Bladder microvascular endothelial cell (primary cell): Measurements from ENCODE around the gene RGMB. TPM values are rescaled to one million over a fixed set of nuclear protein-coding genes. Genes with fewer than 3 reads are reported as not detected.

Experiments used
- total RNA-seq: library from RNA; depleted of rRNA; stranded (reverse); fragments of >200 nt; gene quantifications from 2 replicates; pipeline ENCODE4 v1.2.3, GENCODE V29; 2014

Gene RGMB
- total RNA-seq = 10.2 and 14.8 TPM in 2 replicates

GRCh38 chr5:98773464-98774191, at the start of gene RGMB:
TSS of gene RGMB (plus strand) at chr5:98773663. CDS start at chr5:98774071, 408 bp downstream.

Other genes starting within 250 kb of the RGMB start
- 43.7 and 84.3 TPM in 2 replicates for gene CHD1, start 155.3 kb downstream of the RGMB start, total RNA-seq